AG04450 (cell line): Measurements from ENCODE around the gene MUC6. TPM values are rescaled to one million over a fixed set of nuclear protein-coding genes. Genes with fewer than 3 reads are reported as not detected.

Source experiments
- CTCF ChIA-PET: fragments of 300-600, 350-600 bp; formaldehyde crosslinking; extraction: SDS; loops from one replicate; lab custom pipeline; 2022; ENCODE audit warnings: antibody characterized with exemption, inconsistent platforms; lab: Charles Lee
- POLR2A ChIA-PET: fragments of 350-600 bp; formaldehyde crosslinking; extraction: SDS; loops from one replicate; lab custom pipeline; 2021; ENCODE audit warnings: antibody characterized with exemption, inconsistent platforms; lab: Yijun Ruan, JAX
- DNase-seq: peaks from one replicate; pipeline ENCODE4 v3.0.0-alpha.2; 2011; ENCODE audit warnings: low read depth, low spot score
- H3K27ac ChIP-seq: one replicate; pipeline ENCODE4 v1.5.1; 2012; ENCODE audit warnings: low read depth, low read length, control low read depth
- H3K27me3 ChIP-seq: one replicate; pipeline ENCODE4 v1.6.0; 2012; ENCODE audit warnings: low read length; ENCODE audit not compliant: control insufficient read depth, insufficient read depth
- H3K4me3 ChIP-seq: 2 replicates; pipeline ENCODE4 v1.5.1; 2011; ENCODE audit warnings: mild to moderate bottlenecking, low read depth, low read length, control low read depth
- H3K9me3 ChIP-seq: 2 replicates; pipeline ENCODE4 v1.5.1; 2012; ENCODE audit warnings: low read length; ENCODE audit not compliant: control insufficient read depth, insufficient read depth
- polyA plus RNA-seq: library from polyadenylated mRNA; depleted of rRNA; stranded (reverse); fragments of >200 nt; gene quantifications from 2 replicates; pipeline ENCODE4 v1.2.3, GENCODE V29; 2011
- TF ChIP-seq, protein P1 (sequence below): IDR thresholded peaks from 2 replicates; pipeline ENCODE4 v1.5.1; 2011; ENCODE audit warnings: low read depth, low read length, control low read depth, inconsistent platforms

Gene MUC6
- polyA plus RNA-seq, 1 experiment: not detected

DNA sequence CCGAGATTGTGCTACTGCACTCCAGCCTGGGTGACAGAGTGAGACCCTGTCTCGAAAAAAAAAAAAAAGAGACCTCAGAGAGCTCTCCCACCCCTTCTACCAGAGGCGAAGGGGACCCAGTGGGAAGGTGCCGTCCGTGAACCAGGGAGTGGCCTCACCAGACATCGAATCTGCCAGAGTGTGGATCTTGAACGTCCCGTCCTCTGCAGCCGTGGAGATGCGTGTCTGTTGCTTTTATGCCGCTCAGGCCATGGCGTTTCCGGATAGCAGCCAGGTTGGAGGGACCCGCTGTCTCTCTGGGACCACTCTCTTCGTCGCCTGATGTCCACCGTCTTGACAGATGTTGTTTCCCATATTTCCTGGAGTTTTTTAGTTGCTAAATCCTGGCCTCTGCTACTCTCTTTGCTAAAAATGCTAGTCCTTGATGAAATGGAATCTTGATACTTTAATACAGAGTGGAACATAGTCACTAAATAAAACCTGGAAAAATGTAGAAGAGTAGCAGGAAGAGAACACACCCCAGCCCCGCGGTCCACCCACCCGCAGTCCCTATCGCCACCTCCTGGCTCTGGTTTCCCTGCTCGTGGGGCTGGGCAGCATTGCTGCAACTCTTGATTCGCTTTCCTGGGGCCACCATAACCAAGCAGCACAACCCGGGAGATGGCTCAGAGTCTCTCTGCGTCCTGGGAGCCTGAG lies 12.0 kb upstream of the MUC6 start:
- Histone ChIP-seq H3K9me3 (no peaks in the 10 kb centered on the region; the same call in 1 of the 2 replicates), H3K27ac (no peak overlapping the region), H3K27me3 (peaks cover 23% of the 10 kb centered on the region), H3K4me3 (no peak overlapping the region)
- no peak for DNase-seq
- ChIA-PET POLR2A (no interaction called here), CTCF (no interaction called here)
- TF ChIP-seq, protein P1, sequence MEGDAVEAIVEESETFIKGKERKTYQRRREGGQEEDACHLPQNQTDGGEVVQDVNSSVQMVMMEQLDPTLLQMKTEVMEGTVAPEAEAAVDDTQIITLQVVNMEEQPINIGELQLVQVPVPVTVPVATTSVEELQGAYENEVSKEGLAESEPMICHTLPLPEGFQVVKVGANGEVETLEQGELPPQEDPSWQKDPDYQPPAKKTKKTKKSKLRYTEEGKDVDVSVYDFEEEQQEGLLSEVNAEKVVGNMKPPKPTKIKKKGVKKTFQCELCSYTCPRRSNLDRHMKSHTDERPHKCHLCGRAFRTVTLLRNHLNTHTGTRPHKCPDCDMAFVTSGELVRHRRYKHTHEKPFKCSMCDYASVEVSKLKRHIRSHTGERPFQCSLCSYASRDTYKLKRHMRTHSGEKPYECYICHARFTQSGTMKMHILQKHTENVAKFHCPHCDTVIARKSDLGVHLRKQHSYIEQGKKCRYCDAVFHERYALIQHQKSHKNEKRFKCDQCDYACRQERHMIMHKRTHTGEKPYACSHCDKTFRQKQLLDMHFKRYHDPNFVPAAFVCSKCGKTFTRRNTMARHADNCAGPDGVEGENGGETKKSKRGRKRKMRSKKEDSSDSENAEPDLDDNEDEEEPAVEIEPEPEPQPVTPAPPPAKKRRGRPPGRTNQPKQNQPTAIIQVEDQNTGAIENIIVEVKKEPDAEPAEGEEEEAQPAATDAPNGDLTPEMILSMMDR: no peak

DNA sequence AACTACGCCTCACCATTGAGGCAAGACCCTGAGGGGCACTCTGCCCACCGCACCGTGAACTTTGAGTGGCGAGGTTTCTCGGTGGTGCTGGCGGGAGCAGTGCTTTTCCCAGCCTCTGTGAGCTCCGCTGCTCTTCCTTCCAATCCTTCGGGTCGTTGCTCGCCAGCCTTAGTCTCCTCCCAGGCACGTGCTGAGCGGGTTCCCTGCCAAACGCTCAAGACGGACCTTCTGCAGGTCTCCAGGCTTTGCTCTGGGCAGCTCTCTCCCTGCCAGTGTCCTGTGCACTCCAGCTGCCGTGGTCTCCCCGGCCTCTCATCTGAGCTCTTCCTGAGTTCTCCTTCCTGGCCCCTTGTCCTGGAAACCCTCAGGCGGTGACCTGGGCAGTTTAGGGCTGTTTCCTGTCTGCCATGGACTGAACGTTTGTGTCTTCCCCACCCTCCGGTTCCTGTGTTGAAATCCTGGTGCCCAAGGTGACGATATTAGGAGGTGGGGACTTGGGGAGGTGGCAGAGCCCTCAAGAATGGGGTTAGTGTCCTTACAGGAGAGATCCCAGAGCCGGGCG lies 11.2 kb upstream of the MUC6 start:
- no peaks in the 10 kb centered on the region; the same call in 1 of the 2 replicates for H3K9me3 ChIP-seq
- DNase-seq: no peak
- CTCF ChIA-PET: no interaction called here
- POLR2A ChIA-PET: no interaction called here
- no peak overlapping the region for H3K4me3 ChIP-seq
- H3K27ac ChIP-seq: no peak overlapping the region
- TF ChIP-seq, protein P1: no peak
- H3K27me3 ChIP-seq: peaks cover 23% of the 10 kb centered on the region

DNA sequence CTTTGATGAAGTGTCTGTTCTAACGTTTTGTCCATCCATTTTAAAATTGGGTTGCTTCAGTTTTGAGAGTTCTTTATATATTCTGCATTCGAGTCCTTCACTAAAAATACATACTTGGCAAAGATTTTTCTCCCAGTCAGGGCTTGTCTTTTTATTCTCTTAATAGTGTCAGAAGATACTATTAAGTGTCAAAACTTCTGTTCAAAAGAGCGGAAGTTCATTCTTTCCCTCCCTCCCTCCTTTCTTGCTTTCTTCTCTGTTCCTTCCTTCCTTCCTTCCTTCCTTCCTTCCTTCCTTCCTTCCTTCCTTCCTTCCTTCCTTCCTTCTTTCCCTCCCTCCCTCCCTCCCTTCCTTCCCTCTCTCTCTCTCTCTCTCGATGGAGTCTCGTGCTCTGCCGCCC lies 7.6 kb upstream of the MUC6 start:
- CTCF ChIA-PET: no interaction called here
- POLR2A ChIA-PET: no interaction called here

DNA sequence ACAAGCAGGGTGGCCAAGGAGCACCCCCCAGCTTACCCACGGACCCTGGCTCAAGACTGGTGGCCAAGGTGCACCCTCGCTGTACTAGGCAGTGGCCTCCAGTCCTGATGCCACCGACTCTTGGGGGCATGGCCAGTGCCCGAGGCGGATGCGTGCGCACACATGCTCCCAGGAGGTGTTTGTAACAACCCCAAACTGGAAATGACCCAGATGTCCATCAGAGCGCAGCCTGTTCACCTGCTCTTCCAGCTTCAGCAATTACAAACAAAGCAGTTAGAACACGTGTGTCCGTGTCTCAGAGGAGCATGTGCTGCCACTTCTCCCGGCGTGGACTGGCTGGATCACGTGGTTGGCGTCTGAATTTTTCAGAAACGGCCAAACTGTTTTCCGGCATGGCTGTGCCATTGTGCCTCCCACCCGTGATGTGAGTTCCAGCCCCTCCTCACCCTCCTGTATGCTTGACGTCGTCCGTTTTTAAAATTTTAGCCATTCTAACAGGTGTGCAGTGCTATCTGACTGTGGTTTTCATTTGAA lies 7.1 kb upstream of the MUC6 start:
- no peak for DNase-seq
- no peak overlapping the region for H3K27ac ChIP-seq
- POLR2A ChIA-PET: no interaction called here
- no peaks in the 10 kb centered on the region; the same call in 1 of the 2 replicates for H3K9me3 ChIP-seq
- CTCF ChIA-PET: no interaction called here
- TF ChIP-seq, protein P1: no peak
- peaks cover 19% of the 10 kb centered on the region for H3K27me3 ChIP-seq
- H3K4me3 ChIP-seq: no peak overlapping the region

More for the DNA sequence above, 7.6 kb upstream of the MUC6 start:
- no peak overlapping the region for H3K4me3 ChIP-seq
- H3K27ac ChIP-seq: no peak overlapping the region
- peaks cover 23% of the 10 kb centered on the region for H3K27me3 ChIP-seq
- H3K9me3 ChIP-seq: no peaks in the 10 kb centered on the region; the same call in 1 of the 2 replicates
- TF ChIP-seq, protein P1: no peak
- DNase-seq: no peak
